ENCODE data around the gene SFXN5.

Gene SFXN5

GRCh38 chr2:72926811-72927465 is 144.6 kb downstream of the SFXN5 start:
- TF ChIP-seq TAF1 (IDR thresholded peaks at IDR 0.05; ENCODE audit: borderline replicate concordance, insufficient read depth, low read length), result no peak

- TF ChIP-seq SIN3A (IDR thresholded peaks at IDR 0.05; ENCODE audit: borderline replicate concordance, insufficient read depth, low read length) (no peak), TAF1 (IDR thresholded peaks at IDR 0.05; ENCODE audit: borderline replicate concordance, insufficient read depth, low read length) (no peak), FOXP2 (optimal IDR thresholded peaks at IDR 0.05; ENCODE audit: borderline replicate concordance, extremely low read depth, extremely low read length, insufficient read depth) (no peak), REST (IDR thresholded peaks at IDR 0.05; ENCODE audit: insufficient read depth in 1 of 2, low read depth in 2 of 2, low read length in 2 of 2) (no peak), POLR2AphosphoS5 (IDR thresholded peaks at IDR 0.05; ENCODE audit: low read depth, low read length) (no peak)
Measured at GRCh38 chr2:72926368-72926767, 145.1 kb downstream of the SFXN5 start.

- no peak for TF ChIP-seq FOXP2 (optimal IDR thresholded peaks at IDR 0.05; ENCODE audit: borderline replicate concordance, extremely low read depth, extremely low read length, insufficient read depth)
- TF ChIP-seq POLR2AphosphoS5 (IDR thresholded peaks at IDR 0.05; ENCODE audit: low read depth, low read length), result no peak
- TF ChIP-seq TAF1 (IDR thresholded peaks at IDR 0.05; ENCODE audit: borderline replicate concordance, insufficient read depth, low read length), result no peak
- TF ChIP-seq REST (IDR thresholded peaks at IDR 0.05; ENCODE audit: insufficient read depth in 1 of 2, low read depth in 2 of 2, low read length in 2 of 2), result no peak
- TF ChIP-seq SIN3A (IDR thresholded peaks at IDR 0.05; ENCODE audit: borderline replicate concordance, insufficient read depth, low read length), result no peak
Measured at GRCh38 chr2:72925328-72925943, 146.1 kb downstream of the SFXN5 start.

GRCh38 chr2:72924353-72925240 is 146.9 kb downstream of the SFXN5 start:
- TF ChIP-seq REST (IDR thresholded peaks at IDR 0.05; ENCODE audit: insufficient read depth in 1 of 2, low read depth in 2 of 2, low read length in 2 of 2) (no peak), FOXP2 (optimal IDR thresholded peaks at IDR 0.05; ENCODE audit: borderline replicate concordance, extremely low read depth, extremely low read length, insufficient read depth) (no peak), POLR2AphosphoS5 (IDR thresholded peaks at IDR 0.05; ENCODE audit: low read depth, low read length) (no peak), TAF1 (IDR thresholded peaks at IDR 0.05; ENCODE audit: borderline replicate concordance, insufficient read depth, low read length) (no peak), SIN3A (IDR thresholded peaks at IDR 0.05; ENCODE audit: borderline replicate concordance, insufficient read depth, low read length) (no peak)

GRCh38 chr2:72923833-72924352 is 147.6 kb downstream of the SFXN5 start:
- TF ChIP-seq SIN3A (IDR thresholded peaks at IDR 0.05; ENCODE audit: borderline replicate concordance, insufficient read depth, low read length) (no peak), POLR2AphosphoS5 (IDR thresholded peaks at IDR 0.05; ENCODE audit: low read depth, low read length) (no peak), REST (IDR thresholded peaks at IDR 0.05; ENCODE audit: insufficient read depth in 1 of 2, low read depth in 2 of 2, low read length in 2 of 2) (no peak), TAF1 (IDR thresholded peaks at IDR 0.05; ENCODE audit: borderline replicate concordance, insufficient read depth, low read length) (no peak), FOXP2 (optimal IDR thresholded peaks at IDR 0.05; ENCODE audit: borderline replicate concordance, extremely low read depth, extremely low read length, insufficient read depth) (no peak)

Measured in PFSK-1 (cell line).